Stomach (tissue), 19 donors: ENCODE measurements around the gene SMAD5. TPM values are rescaled to one million over a fixed set of nuclear protein-coding genes. Genes with fewer than 3 reads are reported as not detected.

Experiments
- DNase-seq, 2 donors: peaks; one replicate each; pipeline versions ENCODE4 v3.0.0 to v3.0.0-alpha.2; 2013 to 2019
- H3K27ac ChIP-seq, 5 donors: fragments of 200-600 bp in 4 of 5; sonication (generic) in 4 of 5; one replicate each; pipeline ENCODE4 v1.5.1; 2013 to 2019; ENCODE audit warnings: mild to moderate bottlenecking in 1 of 5, moderate library complexity in 1 of 5
- H3K27me3 ChIP-seq, 3 donors: fragments of 200-600 bp; sonication (generic); one replicate each; pipeline ENCODE4 v1.5.1; 2017 to 2019; ENCODE audit warnings: mixed run types in 1 of 3
- H3K36me3 ChIP-seq, 4 donors: fragments of 200-600 bp; sonication (generic); 1 replicate in 3 of 4; 2 replicates in 1 of 4; pipeline ENCODE4 v1.5.1; 2016 to 2019
- H3K4me1 ChIP-seq, 4 donors: fragments of 200-600 bp; sonication (generic); one replicate each; pipeline ENCODE4 v1.5.1; 2016 to 2019
- H3K4me3 ChIP-seq, 4 donors: fragments of 200-600 bp; sonication (generic) in 3 of 4; one replicate each; pipeline ENCODE4 v1.5.1; 2016 to 2019; ENCODE audit warnings: mild to moderate bottlenecking in 1 of 4
- H3K9me3 ChIP-seq, 4 donors: fragments of 200-600 bp; sonication (generic); one replicate each; pipeline ENCODE4 v1.5.1; 2016 to 2019
- CTCF ChIP-seq, 7 experiments: fragments of 450-650 bp in 4 of 7; fragments of 200-600 bp in 3 of 7; sonication (generic) in 3 of 7; IDR thresholded peaks; one replicate each; pipeline ENCODE4 v1.5.1; 2016 to 2019; ENCODE audit warnings: antibody characterized with exemption in 7 of 7, control low read depth in 2 of 7, mild to moderate bottlenecking in 1 of 7
- EP300 ChIP-seq: sonication (generic); formaldehyde crosslinking; IDR thresholded peaks from one replicate; pipeline ENCODE4 v1.6.1; 2017; ENCODE audit warnings: antibody characterized with exemption
- POLR2A ChIP-seq, 4 donors: fragments of 450-650 bp; IDR thresholded peaks; one replicate each; pipeline ENCODE4 v1.6.1; 2016; ENCODE audit warnings: antibody characterized with exemption in 4 of 4, control low read depth in 2 of 4, mild to moderate bottlenecking in 1 of 4, moderate library complexity in 1 of 4
- POLR2AphosphoS5 ChIP-seq, 3 donors: sonication (generic); formaldehyde crosslinking; IDR thresholded peaks; one replicate each; pipeline ENCODE4 v1.6.1; 2016; ENCODE audit warnings: antibody characterized with exemption in 3 of 3
- WGBS, 5 donors: extraction: QIAGEN DNeasy Blood & Tissue Kit in 3 of 5; methylation state at CpG; one replicate each; pipeline versions ENCODE4 v1.1.5 to v1.1.7; 2013 to 2018; 5-methylcytosine and 5-hydroxymethylcytosine counted together
- intact Hi-C: fragments of 100-400 bp; cut with DNase I; formaldehyde crosslinking; loops from one replicate; pipeline ENCODE4 v1.15.1; 2023; ENCODE audit warnings: low total_unique reads
- long read RNA-seq, 10 donors: transcript quantifications; one replicate each; lab custom pipeline, GENCODE V29; 2026
- polyA plus RNA-seq, 3 donors: library from polyadenylated mRNA; stranded (reverse); fragments of 200-250 nt; gene quantifications; one replicate each; pipeline ENCODE4 v1.2.3, GENCODE V29; 2013
- total RNA-seq, 5 donors: library from RNA; depleted of rRNA; stranded (reverse); fragments of >200 nt; gene quantifications; one replicate each; pipeline versions ENCODE4 v1.1.0 to v1.2.3, GENCODE V29; 2014 to 2016
- donor health status: healthy with polysubstance abuse.
- donor health status: Bipolar disorder and iron deficiency.
- donor health status: healthy.

SMAD5 gene
- total RNA-seq (100 to 1,000 TPM in 1 of 5 donors, 10 to 100 TPM in 4; 18.8 to 220 (median 61.4) TPM), polyA plus RNA-seq (10 to 100 TPM in 2 of 3 donors, 1 to 10 TPM in 1; 6.8 to 10.8 (median 10.5) TPM)
- long read RNA-seq, donor 1, full-length matches to known transcripts, result 5 of 5 reads
- long read RNA-seq, donor 1, partial matches to known transcripts, result 0 of 5 reads
- long read RNA-seq, donor 1, other reads (novel, unspliced or antisense), result 0 of 5 reads
- long read RNA-seq, donor 2, full-length matches to known transcripts, result 5 of 5 reads
- long read RNA-seq, donor 2, partial matches to known transcripts, result 0 of 5 reads
- long read RNA-seq, donor 2, other reads (novel, unspliced or antisense), result 0 of 5 reads
- long read RNA-seq, donor 3, partial matches to known transcripts, result 5 of 5 reads
- long read RNA-seq, donor 3, other reads (novel, unspliced or antisense), result 0 of 5 reads
- long read RNA-seq, donor 4, result 0 reads
- long read RNA-seq, donor 5, full-length matches to known transcripts, result 6 of 23 reads
- long read RNA-seq, donor 5, partial matches to known transcripts, result 17 of 23 reads
- long read RNA-seq, donor 5, other reads (novel, unspliced or antisense), result 0 of 23 reads
- long read RNA-seq, donor 6, full-length matches to known transcripts, result 6 of 16 reads
- long read RNA-seq, donor 6, partial matches to known transcripts, result 10 of 16 reads
- long read RNA-seq, donor 6, other reads (novel, unspliced or antisense), result 0 of 16 reads
- long read RNA-seq, donor 7, full-length matches to known transcripts, result 3 of 15 reads
- long read RNA-seq, donor 7, partial matches to known transcripts, result 12 of 15 reads
- long read RNA-seq, donor 7, other reads (novel, unspliced or antisense), result 0 of 15 reads
- long read RNA-seq, donor 8, partial matches to known transcripts, result 10 of 12 reads
- long read RNA-seq, donor 8, other reads (novel, unspliced or antisense), result 0 of 12 reads
- long read RNA-seq, donor 9, full-length matches to known transcripts, result 7 of 20 reads
- long read RNA-seq, donor 9, partial matches to known transcripts, result 13 of 20 reads
- long read RNA-seq, donor 9, other reads (novel, unspliced or antisense), result 0 of 20 reads
- long read RNA-seq, donor 10, full-length matches to known transcripts, result 1 of 1 reads
- long read RNA-seq, donor 10, partial matches to known transcripts, result 0 of 1 reads
- long read RNA-seq, donor 10, other reads (novel, unspliced or antisense), result 0 of 1 reads

GRCh38 chr5:136132557-136133221 lies at the start of gene SMAD5:
SMAD5 (plus strand) TSS chr5:136132845; CDS start chr5:136153761, 20,916 bp downstream.
- intact Hi-C loops, result no loop called here
- peak; percentile 96 to 98 for DNase-seq
- WGBS, 5 donors, result 0 to 1% (median 0%) methylated on average over 24 to 81 of the region's 81 CpGs

GRCh38 chr5:136084698-136085097 lies 47.9 kb upstream of the SMAD5 start:
- WGBS, 5 donors, result 42 to 65% (median 44%) methylated on average over 1 of the region's 1 CpG
- peaks cover 15 to 47% (median 25%) of the 10 kb centered on the region in 4 donors for H3K4me1 ChIP-seq
- H3K36me3 ChIP-seq, result no peaks in the 10 kb centered on the region
- H3K27ac ChIP-seq, result peak overlapping the region in 1 of 5 donors; percentile 28
- no peak overlapping the region for H3K4me3 ChIP-seq
- no peaks in the 10 kb centered on the region for H3K9me3 ChIP-seq
- DNase-seq, result peak; percentile 52 to 81
- H3K27me3 ChIP-seq, result peaks cover 0 to 1% (median 0%) of the 10 kb centered on the region in 3 donors
- intact Hi-C loops, result no loop called here
- TF ChIP-seq POLR2A (IDR thresholded peaks at IDR 0.05) (no peak), CTCF (IDR thresholded peaks at IDR 0.05) (no peak), EP300 (no peak), POLR2AphosphoS5 (IDR thresholded peaks at IDR 0.05) (no peak)

More at GRCh38 chr5:136132557-136133221, at the start of gene SMAD5:
- Histone ChIP-seq H3K27me3 (no peaks in the 10 kb centered on the region), H3K36me3 (no peaks in the 10 kb centered on the region), H3K4me3 (peak within 1 kb of the TSS; percentile 72 to 92 (median 92)), H3K9me3 (no peaks in the 10 kb centered on the region), H3K27ac (peak within 1 kb of the TSS; percentile 96 to 100 (median 98)), H3K4me1 (peaks cover 18 to 50% (median 34%) of the 10 kb centered on the region in 4 donors)
- TF ChIP-seq EP300 (no peak), POLR2AphosphoS5 (IDR thresholded peaks at IDR 0.05) (peak; percentile 93 to 97 (median 95))

- no peaks in the 10 kb centered on the region for H3K27me3 ChIP-seq
- H3K4me1 ChIP-seq, result peaks cover 12 to 24% (median 16%) of the 10 kb centered on the region in 4 donors
- intact Hi-C loops, result no loop called here
- no peak overlapping the region for H3K4me3 ChIP-seq
- WGBS, 5 donors, result 74 to 81% (median 78%) methylated on average over 5 of the region's 5 CpGs
- TF ChIP-seq POLR2A (IDR thresholded peaks at IDR 0.05) (no peak), CTCF (IDR thresholded peaks at IDR 0.05) (no peak), POLR2AphosphoS5 (IDR thresholded peaks at IDR 0.05) (no peak), EP300 (no peak)
- H3K36me3 ChIP-seq, result no peaks in the 10 kb centered on the region
- H3K27ac ChIP-seq, result peak overlapping the region in 1 of 5 donors; percentile 75
- peak in 1 of 2 donors; percentile 64 for DNase-seq
- no peaks in the 10 kb centered on the region for H3K9me3 ChIP-seq
Observed at GRCh38 chr5:136086783-136087566, 45.7 kb upstream of the SMAD5 start.
